Measurements from ENCODE around the gene TTYH3.

DNA sequence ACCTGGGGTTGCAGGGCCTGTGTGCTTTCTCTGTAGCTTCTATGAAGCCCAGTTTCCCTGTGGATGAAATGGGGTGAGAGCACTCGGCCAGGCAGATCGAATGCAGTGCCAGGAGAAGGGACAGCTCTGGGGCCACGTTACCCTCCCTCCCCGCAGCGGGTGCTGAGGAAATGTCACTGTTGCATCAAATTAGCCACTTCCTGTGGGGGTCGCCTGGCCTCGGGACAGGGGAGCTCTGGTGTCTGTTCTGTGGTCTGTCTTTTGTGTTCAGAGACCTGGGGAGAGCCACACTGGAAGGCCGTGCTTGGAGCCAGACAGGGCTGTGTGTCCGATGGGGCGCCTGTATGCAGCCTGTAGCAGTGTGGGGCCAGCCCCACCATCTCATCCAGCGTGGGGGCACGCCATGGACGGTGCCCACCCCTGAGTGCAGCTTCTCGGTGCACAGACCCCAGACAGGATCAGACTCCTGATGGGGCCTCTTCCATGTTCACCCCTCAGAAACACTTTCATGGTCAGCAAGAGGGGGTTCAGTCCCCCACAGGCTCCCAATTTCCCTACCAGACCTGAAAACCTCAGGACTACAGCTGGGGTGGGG, 13.6 kb downstream of the TTYH3 start:
- TF ChIP-seq EZH2 (IDR thresholded peaks at IDR 0.05; ENCODE audit: low read length, missing control alignments), result no peak
- TF ChIP-seq, protein P1, sequence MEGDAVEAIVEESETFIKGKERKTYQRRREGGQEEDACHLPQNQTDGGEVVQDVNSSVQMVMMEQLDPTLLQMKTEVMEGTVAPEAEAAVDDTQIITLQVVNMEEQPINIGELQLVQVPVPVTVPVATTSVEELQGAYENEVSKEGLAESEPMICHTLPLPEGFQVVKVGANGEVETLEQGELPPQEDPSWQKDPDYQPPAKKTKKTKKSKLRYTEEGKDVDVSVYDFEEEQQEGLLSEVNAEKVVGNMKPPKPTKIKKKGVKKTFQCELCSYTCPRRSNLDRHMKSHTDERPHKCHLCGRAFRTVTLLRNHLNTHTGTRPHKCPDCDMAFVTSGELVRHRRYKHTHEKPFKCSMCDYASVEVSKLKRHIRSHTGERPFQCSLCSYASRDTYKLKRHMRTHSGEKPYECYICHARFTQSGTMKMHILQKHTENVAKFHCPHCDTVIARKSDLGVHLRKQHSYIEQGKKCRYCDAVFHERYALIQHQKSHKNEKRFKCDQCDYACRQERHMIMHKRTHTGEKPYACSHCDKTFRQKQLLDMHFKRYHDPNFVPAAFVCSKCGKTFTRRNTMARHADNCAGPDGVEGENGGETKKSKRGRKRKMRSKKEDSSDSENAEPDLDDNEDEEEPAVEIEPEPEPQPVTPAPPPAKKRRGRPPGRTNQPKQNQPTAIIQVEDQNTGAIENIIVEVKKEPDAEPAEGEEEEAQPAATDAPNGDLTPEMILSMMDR (conservative IDR thresholded peaks at IDR 0.05 in 1 of 2, IDR thresholded peaks at IDR 0.05 in 1 of 2; ENCODE audit: low read depth in 1 of 2, low read length in 2 of 2), result no peak

Data from fibroblast of lung (primary cell).